HepG2 (cell line): ENCODE data around the gene NRG3. TPM values are rescaled to one million over a fixed set of nuclear protein-coding genes. Genes with fewer than 3 reads are reported as not detected.

Source experiments
- ATAC-seq: fragments of 200-7000 bp; cut with Tn5 transposase; 3 replicates; pipeline ENCODE4 v1.9.1; 2020; ENCODE audit warnings: mild to moderate bottlenecking, moderate library complexity
- BruUV-seq: library from RNA; stranded (reverse); fragments of 400-500 nt; replicated peaks from 2 replicates; lab custom pipeline; 2021; lab: Mats Ljungman, UMichigan
- CTCF ChIA-PET: fragments of 300-600 bp; formaldehyde crosslinking; extraction: SDS; loops from one replicate; lab custom pipeline; 2021; ENCODE audit warnings: low total read pairs, inconsistent platforms, low intra/inter-chr PET ratio; lab: Yijun Ruan, JAX
- POLR2A ChIA-PET: fragments of 350-600 bp; sonication (Branson Sonifier 250); formaldehyde crosslinking; loops from one replicate; lab custom pipeline; 2020; ENCODE audit warnings: antibody characterized with exemption, inconsistent platforms; lab: Yijun Ruan, JAX
- DNase-seq: peaks from one replicate; pipeline ENCODE4 v3.0.0-alpha.2; 2015; ENCODE audit warnings: low spot score
- FAIRE-seq: peaks from 3 replicates; lab custom pipeline; 2011; peaks lifted over from hg19 to GRCh38; lab: Jason Lieb, UNC
- H2AFZ ChIP-seq: one replicate; pipeline ENCODE4 v1.6.1; 2011; ENCODE audit warnings: low read length, inconsistent platforms
- H3K27ac ChIP-seq: fragments of 300-600 bp; 3 replicates; pipeline ENCODE4 v1.8.0; 2011; ENCODE audit warnings: mixed run types, mild to moderate bottlenecking, mixed read lengths, low read length, inconsistent platforms; ENCODE audit not compliant: insufficient read depth; ENCODE audit errors: extremely low read length
- H3K27me3 ChIP-seq, 2 experiments: fragments of 200-600 bp in 1 of 2; 2 replicates in 1 of 2; 3 replicates in 1 of 2; pipeline versions ENCODE4 v1.6.0 to v1.8.0; 2011; ENCODE audit warnings: low read length in 2 of 2, mild to moderate bottlenecking in 2 of 2, moderate library complexity in 2 of 2, inconsistent platforms in 1 of 2; ENCODE audit not compliant: insufficient read depth in 2 of 2, control insufficient read depth in 1 of 2
- H3K36me3 ChIP-seq, 2 experiments: fragments of 200-600 bp in 1 of 2; replicated peaks in 1 of 2; 2 replicates in 1 of 2; 3 replicates in 1 of 2; pipeline versions ENCODE4 v1.5.1 to v1.8.0; 2011; ENCODE audit warnings: low read length in 2 of 2, inconsistent platforms in 1 of 2; ENCODE audit not compliant: insufficient read depth in 2 of 2, control insufficient read depth in 1 of 2
- H3K4me1 ChIP-seq: 2 replicates; pipeline ENCODE4 v1.5.1; 2012; ENCODE audit warnings: low read length, inconsistent platforms; ENCODE audit not compliant: insufficient read depth
- H3K4me2 ChIP-seq: 2 replicates; pipeline ENCODE4 v1.6.0; 2011; ENCODE audit warnings: low read depth, low read length, inconsistent platforms
- H3K4me3 ChIP-seq, 3 experiments: fragments of 200-600 bp in 1 of 3; sonication (generic), shearing (Covaris generic) in 1 of 3; replicated peaks in 1 of 3; 2 replicates each; pipeline ENCODE4 v1.5.1; 2011 to 2016; ENCODE audit warnings: low read length in 3 of 3, inconsistent platforms in 2 of 3, low read depth in 2 of 3, mild to moderate bottlenecking in 2 of 3, control low read depth in 1 of 3, mixed read lengths in 1 of 3; ENCODE audit not compliant: insufficient read depth in 1 of 3
- H3K79me2 ChIP-seq: one replicate; pipeline ENCODE4 v1.6.1; 2011; ENCODE audit warnings: low read length, inconsistent platforms; ENCODE audit not compliant: insufficient read depth
- H3K9ac ChIP-seq: 2 replicates; pipeline ENCODE4 v1.6.0; 2011; ENCODE audit warnings: mild to moderate bottlenecking, low read depth, low read length, inconsistent platforms; ENCODE audit not compliant: insufficient read depth
- H3K9me3 ChIP-seq: 2 replicates; pipeline ENCODE4 v1.5.1; 2012; ENCODE audit warnings: mild to moderate bottlenecking, low read length
- H4K20me1 ChIP-seq: 2 replicates; pipeline ENCODE4 v1.6.0; 2011; ENCODE audit warnings: inconsistent platforms, mild to moderate bottlenecking, low read length, moderate library complexity; ENCODE audit not compliant: insufficient read depth
- CBX5 ChIP-seq: sonication (generic); formaldehyde crosslinking; IDR thresholded peaks from 2 replicates; pipeline ENCODE4 v1.4.0; 2020; ENCODE audit warnings: missing genetic modification reagents, borderline replicate concordance
- CENPT ChIP-seq: sonication (generic); formaldehyde crosslinking; IDR thresholded peaks from 2 replicates; pipeline ENCODE4 v1.8.0; 2022; ENCODE audit warnings: low read depth, mild to moderate bottlenecking, moderate library complexity, missing genetic modification reagents
- MYNN ChIP-seq: sonication (generic); formaldehyde crosslinking; IDR thresholded peaks from 2 replicates; pipeline ENCODE4 v1.4.0; 2020; ENCODE audit warnings: mild to moderate bottlenecking, low read depth, missing genetic modification reagents
- ZNF138 ChIP-seq: sonication (generic); formaldehyde crosslinking; IDR thresholded peaks from 2 replicates; pipeline ENCODE4 v1.5.0; 2020; ENCODE audit warnings: mild to moderate bottlenecking, low read depth, missing genetic modification reagents
- WGBS: methylation state at CpG from one replicate; pipeline ENCODE4 v1.1.6; 2017; ENCODE audit warnings: low lambda C conversion rate; 5-methylcytosine and 5-hydroxymethylcytosine counted together
- in situ Hi-C: cut with HindIII; loops from 2 replicates; pipeline ENCODE4 v1.10.0; 2017; ENCODE audit warnings: low pct_unique_long_range_greater_than_20kb; ENCODE audit not compliant: extremely low pct_ligation_motif_present
- intact Hi-C: fragments of 100-400 bp; cut with micrococcal nuclease; formaldehyde crosslinking; loops from one replicate; pipeline ENCODE4 v1.10.0; 2022; ENCODE audit not compliant: unreplicated experiment
- polyA plus RNA-seq, 8 experiments: library from polyadenylated mRNA; depleted of rRNA in 3 of 8; stranded (reverse) in 7 of 8; unstranded in 1 of 8; fragments of >200 nt; fragmentation: Illumina TruSeq in 4 of 8; extraction: Trizol in 4 of 8; gene quantifications; 2 replicates each; pipeline versions ENCODE4 v1.2.1 to v1.2.3, GENCODE V29; 2011 to 2016; ENCODE audit warnings: low read depth in 4 of 8, missing spikeins in 1 of 8, mixed read lengths in 1 of 8; ENCODE audit not compliant: insufficient read depth in 1 of 8
- total RNA-seq, 5 experiments: library from RNA; depleted of rRNA; stranded (reverse); fragments of >200 nt; fragmentation: Illumina TruSeq; extraction: Trizol; gene quantifications; 2 replicates each; pipeline ENCODE4 v1.2.3, GENCODE V29; 2016; ENCODE audit warnings: low read depth in 1 of 5
- TF ChIP-seq, protein P1 (sequence below): IDR thresholded peaks from 2 replicates; pipeline ENCODE4 v1.6.1; 2018; ENCODE audit warnings: missing genetic modification reagents
- TF ChIP-seq, protein P2 (sequence below): sonication (generic); formaldehyde crosslinking; IDR thresholded peaks from 2 replicates; pipeline ENCODE4 v1.5.0; 2020; ENCODE audit warnings: missing genetic modification reagents
- TF ChIP-seq, protein P3 (sequence below): sonication (generic); formaldehyde crosslinking; conservative IDR thresholded peaks from 2 replicates; pipeline ENCODE4 v1.8.0; 2022; ENCODE audit warnings: missing genetic modification reagents

NRG3 gene
- total and polyA plus RNA-seq, 2 of the 13 experiments (the other 11 are each of a cell fraction or from before 2014, with no cell fraction given) = not detected

DNA sequence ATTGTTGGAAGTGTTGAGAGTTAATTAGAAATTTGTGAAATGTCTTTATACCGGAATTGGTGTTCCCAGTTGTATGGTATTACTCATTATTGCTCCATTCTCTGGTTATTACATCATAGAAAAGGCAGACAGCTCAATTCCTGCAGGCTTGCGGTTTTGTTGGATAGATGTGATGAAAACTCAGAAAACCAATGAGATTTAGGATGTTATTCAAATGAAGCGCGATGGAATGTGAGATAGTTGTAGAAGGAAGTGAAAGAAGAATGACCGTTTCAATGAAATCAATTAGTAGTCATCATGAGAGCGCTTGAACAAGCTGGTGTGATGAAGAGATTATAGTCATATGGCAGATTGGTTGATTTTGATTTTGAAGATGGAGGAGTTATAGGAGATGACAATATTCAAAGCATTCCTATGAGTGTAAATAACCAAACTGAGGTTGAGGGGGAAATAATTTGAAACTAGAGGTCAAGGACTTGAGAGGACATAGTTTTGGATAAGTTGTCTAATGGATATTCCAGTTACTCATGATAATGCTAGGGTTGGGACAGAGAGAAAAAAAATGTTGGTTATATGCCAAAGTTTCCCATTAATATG lies 991.5 kb downstream of the NRG3 start:
- no TSS peak for BruUV-seq

More for the DNA sequence above, 991.5 kb downstream of the NRG3 start:
- no peak for ATAC-seq
- 36% methylated on average over 6 of the region's 6 CpGs for WGBS
- no peak for FAIRE-seq
- Histone ChIP-seq H3K4me3 (no peak overlapping the region), H3K27ac (no peak overlapping the region), H2AFZ (no peak overlapping the region), H3K4me1 (no peaks in the 10 kb centered on the region), H4K20me1 (no peaks in the 10 kb centered on the region), H3K27me3 (no peaks in the 10 kb centered on the region), H3K4me2 (no peak overlapping the region), H3K9ac (no peak overlapping the region), H3K36me3 (no peaks in the 10 kb centered on the region), H3K79me2 (no peaks in the 10 kb centered on the region), H3K9me3 (peaks cover 59% of the 10 kb centered on the region)
- ChIA-PET POLR2A (no interaction called here), CTCF (no interaction called here)
- TF ChIP-seq ZNF138 (CRISPR knock-in tag) = no peak
- TF ChIP-seq, protein P1, sequence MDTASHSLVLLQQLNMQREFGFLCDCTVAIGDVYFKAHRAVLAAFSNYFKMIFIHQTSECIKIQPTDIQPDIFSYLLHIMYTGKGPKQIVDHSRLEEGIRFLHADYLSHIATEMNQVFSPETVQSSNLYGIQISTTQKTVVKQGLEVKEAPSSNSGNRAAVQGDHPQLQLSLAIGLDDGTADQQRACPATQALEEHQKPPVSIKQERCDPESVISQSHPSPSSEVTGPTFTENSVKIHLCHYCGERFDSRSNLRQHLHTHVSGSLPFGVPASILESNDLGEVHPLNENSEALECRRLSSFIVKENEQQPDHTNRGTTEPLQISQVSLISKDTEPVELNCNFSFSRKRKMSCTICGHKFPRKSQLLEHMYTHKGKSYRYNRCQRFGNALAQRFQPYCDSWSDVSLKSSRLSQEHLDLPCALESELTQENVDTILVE (CRISPR knock-in tag) = no peak
- TF ChIP-seq CENPT (CRISPR knock-in tag) = no peak
- TF ChIP-seq, protein P2, sequence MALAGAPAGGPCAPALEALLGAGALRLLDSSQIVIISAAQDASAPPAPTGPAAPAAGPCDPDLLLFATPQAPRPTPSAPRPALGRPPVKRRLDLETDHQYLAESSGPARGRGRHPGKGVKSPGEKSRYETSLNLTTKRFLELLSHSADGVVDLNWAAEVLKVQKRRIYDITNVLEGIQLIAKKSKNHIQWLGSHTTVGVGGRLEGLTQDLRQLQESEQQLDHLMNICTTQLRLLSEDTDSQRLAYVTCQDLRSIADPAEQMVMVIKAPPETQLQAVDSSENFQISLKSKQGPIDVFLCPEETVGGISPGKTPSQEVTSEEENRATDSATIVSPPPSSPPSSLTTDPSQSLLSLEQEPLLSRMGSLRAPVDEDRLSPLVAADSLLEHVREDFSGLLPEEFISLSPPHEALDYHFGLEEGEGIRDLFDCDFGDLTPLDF (CRISPR knock-in tag) = no peak
- TF ChIP-seq, protein P3, sequence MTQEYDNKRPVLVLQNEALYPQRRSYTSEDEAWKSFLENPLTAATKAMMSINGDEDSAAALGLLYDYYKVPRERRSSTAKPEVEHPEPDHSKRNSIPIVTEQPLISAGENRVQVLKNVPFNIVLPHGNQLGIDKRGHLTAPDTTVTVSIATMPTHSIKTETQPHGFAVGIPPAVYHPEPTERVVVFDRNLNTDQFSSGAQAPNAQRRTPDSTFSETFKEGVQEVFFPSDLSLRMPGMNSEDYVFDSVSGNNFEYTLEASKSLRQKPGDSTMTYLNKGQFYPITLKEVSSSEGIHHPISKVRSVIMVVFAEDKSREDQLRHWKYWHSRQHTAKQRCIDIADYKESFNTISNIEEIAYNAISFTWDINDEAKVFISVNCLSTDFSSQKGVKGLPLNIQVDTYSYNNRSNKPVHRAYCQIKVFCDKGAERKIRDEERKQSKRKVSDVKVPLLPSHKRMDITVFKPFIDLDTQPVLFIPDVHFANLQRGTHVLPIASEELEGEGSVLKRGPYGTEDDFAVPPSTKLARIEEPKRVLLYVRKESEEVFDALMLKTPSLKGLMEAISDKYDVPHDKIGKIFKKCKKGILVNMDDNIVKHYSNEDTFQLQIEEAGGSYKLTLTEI (CRISPR knock-in tag) = no peak
- no peak for TF ChIP-seq MYNN (CRISPR knock-in tag)
- no peak for TF ChIP-seq CBX5 (CRISPR knock-in tag)
- no peak for DNase-seq
- in situ Hi-C loops (no loop called here), intact Hi-C loops (no loop called here)
